Measurements from ENCODE around the gene UTS2B. TPM values are rescaled to one million over a fixed set of nuclear protein-coding genes. Genes with fewer than 3 reads are reported as not detected.

UTS2B gene
- total and polyA plus RNA-seq, 9 of the 15 experiments (the other 6 are each of a cell fraction or from before 2014, with no cell fraction given) = 0.06 TPM; not detected in 8

- H3K4me3 ChIP-seq = no peak overlapping the region
- POLR2A ChIA-PET = interaction anchor here (1.0 to 1.7 kb wide), 2 partner anchors 13 to 19 kb away, joined by 3 to 8 read pairs; no protein-coding TSS in a partner anchor
- H2AFZ ChIP-seq (ENCODE audit: low read depth, low read length) = no peak overlapping the region
- H3K36me3 ChIP-seq (ENCODE audit: control insufficient read depth, insufficient read depth, low read length) = no peaks in the 10 kb centered on the region
- H3K27me3 ChIP-seq (ENCODE audit: control insufficient read depth in 2 of 2, insufficient read depth in 2 of 2, low read length in 2 of 2) = no peaks in the 10 kb centered on the region
- CTCF ChIA-PET (ENCODE audit: low intra/inter-chr PET ratio) = no interaction called here
- peaks cover 91% of the 10 kb centered on the region for H3K79me2 ChIP-seq (ENCODE audit: control insufficient read depth, insufficient read depth, low read length)
- TF ChIP-seq KAT2B (IDR thresholded peaks at IDR 0.05; ENCODE audit: low read depth, low read length) (no peak), ELF2 (CRISPR knock-in tag; IDR thresholded peaks at IDR 0.05) (no peak), HDAC6 (IDR thresholded peaks at IDR 0.05; ENCODE audit: low read depth, low read length) (no peak), HDAC8 (tag; IDR thresholded peaks at IDR 0.05) (no peak), DDX20 (tag; IDR thresholded peaks at IDR 0.05; ENCODE audit: low read depth) (no peak), ZNF224 (CRISPR knock-in tag; IDR thresholded peaks at IDR 0.05) (no peak), HCFC1 (IDR thresholded peaks at IDR 0.05; ENCODE audit: low read depth, low read length) (no peak), RAD21 (CRISPR knock-in tag; conservative IDR thresholded peaks at IDR 0.05 in 1 of 2, IDR thresholded peaks at IDR 0.05 in 1 of 2) (no peak), ETV6 (IDR thresholded peaks at IDR 0.05; ENCODE audit: borderline replicate concordance in 1 of 2, low read depth in 2 of 2, low read length in 1 of 2) (no peak), ETV6 (CRISPR knock-in tag; IDR thresholded peaks at IDR 0.05; ENCODE audit: borderline replicate concordance) (no peak), HMGN3 (IDR thresholded peaks at IDR 0.05; ENCODE audit: borderline replicate concordance, extremely low read depth, insufficient read length, low read depth, low read length) (no peak), MTA1 (IDR thresholded peaks at IDR 0.05; ENCODE audit: borderline replicate concordance) (no peak), SNRNP70 (optimal IDR thresholded peaks at IDR 0.05; ENCODE audit: low read depth, low read length) (no peak)
- TF ChIP-seq, protein P1, sequence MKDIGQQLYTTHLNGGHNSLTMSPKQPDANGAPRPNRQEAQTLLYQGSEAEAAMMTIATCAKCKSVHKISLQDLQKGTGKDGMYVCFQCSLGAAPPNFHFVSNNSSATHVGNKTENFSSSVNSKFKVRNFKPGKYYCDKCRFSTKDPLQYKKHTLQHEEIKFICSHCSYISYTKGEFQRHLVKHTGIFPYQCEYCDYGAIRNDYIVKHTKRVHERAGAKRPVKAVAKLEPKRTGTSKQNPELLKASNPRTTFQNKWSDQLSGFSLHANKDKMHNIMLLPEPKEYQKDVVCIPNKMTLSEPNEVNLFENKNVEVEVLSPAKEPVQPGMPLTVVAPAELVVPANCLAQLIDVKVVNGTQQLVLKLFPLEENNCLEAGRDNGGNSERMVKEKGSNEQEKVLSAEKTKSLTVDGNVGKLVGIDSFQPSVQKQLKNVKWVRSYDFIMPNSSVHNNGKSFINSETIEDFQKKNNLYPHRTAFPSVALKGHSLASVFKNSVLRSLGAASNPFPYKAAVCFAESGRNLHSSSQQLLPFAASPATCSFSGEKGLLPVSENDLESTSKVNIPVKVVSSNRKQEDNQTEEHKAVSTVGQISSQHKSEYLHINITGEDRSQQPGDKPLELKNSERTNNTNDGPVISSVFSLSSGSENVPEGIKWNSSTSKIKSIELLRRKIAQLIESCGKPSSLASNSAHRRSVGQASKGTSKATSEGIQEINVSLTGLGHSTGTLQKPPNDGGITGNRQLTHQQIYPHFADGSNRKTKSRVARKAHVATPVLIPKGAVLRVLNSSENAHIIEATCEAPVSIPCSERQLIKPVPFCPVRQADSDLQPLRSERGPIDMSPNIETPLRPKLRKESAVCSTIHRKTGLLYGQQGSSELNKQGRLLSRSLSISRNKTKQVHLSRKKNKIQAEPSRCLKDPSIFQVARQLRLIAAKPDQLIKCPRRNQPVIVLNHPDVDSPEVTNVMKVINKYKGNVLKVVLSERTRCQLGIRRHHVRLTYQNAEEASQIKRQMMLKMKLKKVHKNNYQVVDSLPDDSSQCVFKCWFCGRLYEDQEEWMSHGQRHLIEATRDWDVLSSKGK (CRISPR knock-in tag; IDR thresholded peaks at IDR 0.05) = no peak
- TF ChIP-seq, protein P2, sequence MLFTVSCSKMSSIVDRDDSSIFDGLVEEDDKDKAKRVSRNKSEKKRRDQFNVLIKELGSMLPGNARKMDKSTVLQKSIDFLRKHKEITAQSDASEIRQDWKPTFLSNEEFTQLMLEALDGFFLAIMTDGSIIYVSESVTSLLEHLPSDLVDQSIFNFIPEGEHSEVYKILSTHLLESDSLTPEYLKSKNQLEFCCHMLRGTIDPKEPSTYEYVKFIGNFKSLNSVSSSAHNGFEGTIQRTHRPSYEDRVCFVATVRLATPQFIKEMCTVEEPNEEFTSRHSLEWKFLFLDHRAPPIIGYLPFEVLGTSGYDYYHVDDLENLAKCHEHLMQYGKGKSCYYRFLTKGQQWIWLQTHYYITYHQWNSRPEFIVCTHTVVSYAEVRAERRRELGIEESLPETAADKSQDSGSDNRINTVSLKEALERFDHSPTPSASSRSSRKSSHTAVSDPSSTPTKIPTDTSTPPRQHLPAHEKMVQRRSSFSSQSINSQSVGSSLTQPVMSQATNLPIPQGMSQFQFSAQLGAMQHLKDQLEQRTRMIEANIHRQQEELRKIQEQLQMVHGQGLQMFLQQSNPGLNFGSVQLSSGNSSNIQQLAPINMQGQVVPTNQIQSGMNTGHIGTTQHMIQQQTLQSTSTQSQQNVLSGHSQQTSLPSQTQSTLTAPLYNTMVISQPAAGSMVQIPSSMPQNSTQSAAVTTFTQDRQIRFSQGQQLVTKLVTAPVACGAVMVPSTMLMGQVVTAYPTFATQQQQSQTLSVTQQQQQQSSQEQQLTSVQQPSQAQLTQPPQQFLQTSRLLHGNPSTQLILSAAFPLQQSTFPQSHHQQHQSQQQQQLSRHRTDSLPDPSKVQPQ (CRISPR knock-in tag; IDR thresholded peaks at IDR 0.05; ENCODE audit: borderline replicate concordance) = no peak
- TF ChIP-seq, protein P3, sequence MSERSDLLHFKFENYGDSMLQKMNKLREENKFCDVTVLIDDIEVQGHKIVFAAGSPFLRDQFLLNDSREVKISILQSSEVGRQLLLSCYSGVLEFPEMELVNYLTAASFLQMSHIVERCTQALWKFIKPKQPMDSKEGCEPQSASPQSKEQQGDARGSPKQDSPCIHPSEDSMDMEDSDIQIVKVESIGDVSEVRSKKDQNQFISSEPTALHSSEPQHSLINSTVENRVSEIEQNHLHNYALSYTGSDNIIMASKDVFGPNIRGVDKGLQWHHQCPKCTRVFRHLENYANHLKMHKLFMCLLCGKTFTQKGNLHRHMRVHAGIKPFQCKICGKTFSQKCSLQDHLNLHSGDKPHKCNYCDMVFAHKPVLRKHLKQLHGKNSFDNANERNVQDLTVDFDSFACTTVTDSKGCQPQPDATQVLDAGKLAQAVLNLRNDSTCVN (CRISPR knock-in tag; IDR thresholded peaks at IDR 0.05) = no peak
- ATAC-seq = no peak
- in situ Hi-C loops (cut with MboI) (no loop called here), intact Hi-C loops (cut with micrococcal nuclease) (no loop called here)
- peak in 3 of 4 experiments; percentile 1 for DNase-seq (ENCODE audit: extremely low read depth in 1 of 4, low spot score in 3 of 4)
- no peak overlapping the region for H3K4me2 ChIP-seq (ENCODE audit: insufficient read depth, low read length)
- H3K9me1 ChIP-seq (ENCODE audit: control insufficient read depth, insufficient read depth, low read length) = no peaks in the 10 kb centered on the region
- peaks cover under 1 to 15% of the 10 kb centered on the region in 2 experiments; a peak in 3 of 5 replicates for H3K4me1 ChIP-seq (replicated peaks in 1 of 2; ENCODE audit: control insufficient read depth in 2 of 2, insufficient read depth in 2 of 2, low read length in 2 of 2)
- no TSS peak for BruUV-seq (replicated peaks)
- no peaks in the 10 kb centered on the region for H3K9me3 ChIP-seq (replicated peaks; ENCODE audit: control insufficient read depth, insufficient read depth, low read depth, low read length)
- no peak overlapping the region for H3K27ac ChIP-seq (ENCODE audit: extremely low read depth, low read depth, low read length)
- FAIRE-seq = no peak
- H4K20me1 ChIP-seq (replicated peaks; ENCODE audit: control insufficient read depth, insufficient read depth, low read length) = peaks cover 10% of the 10 kb centered on the region
- no peak overlapping the region for H3K9ac ChIP-seq (ENCODE audit: insufficient read depth in 1 of 2, low read depth in 2 of 2, low read length in 2 of 2)
Measured at GRCh38 chr3:191342411-191342810, 12.1 kb upstream of the UTS2B start.

Data from K562 (cell line).